ENCODE results near the gene PRR14. TPM values are rescaled to one million over a fixed set of nuclear protein-coding genes. Genes with fewer than 3 reads are reported as not detected.

PRR14 gene
- total RNA-seq, 1 donor, result 20.8 TPM

- H3K9me3 ChIP-seq (ENCODE audit: low read depth, low read length), result no peaks in the 10 kb centered on the region
- peaks cover 44% of the 10 kb centered on the region for H3K4me1 ChIP-seq (ENCODE audit: insufficient read depth, low read length)
- H3K27me3 ChIP-seq (ENCODE audit: insufficient read depth, low read length), result no peaks in the 10 kb centered on the region
- H3K4me3 ChIP-seq (ENCODE audit: low read length), result no peak overlapping the region
Observed at GRCh38 chr16:30662449-30662848, 11.7 kb downstream of the PRR14 start.

GRCh38 chr16:30663038-30663437 lies 12.3 kb downstream of the PRR14 start:
- peaks cover 41% of the 10 kb centered on the region for H3K4me1 ChIP-seq (ENCODE audit: insufficient read depth, low read length)
- no peaks in the 10 kb centered on the region for H3K27me3 ChIP-seq (ENCODE audit: insufficient read depth, low read length)
- H3K9me3 ChIP-seq (ENCODE audit: low read depth, low read length), result no peaks in the 10 kb centered on the region
- no peak overlapping the region for H3K4me3 ChIP-seq (ENCODE audit: low read length)

GRCh38 chr16:30663820-30664219 lies 13.1 kb downstream of the PRR14 start:
- Histone ChIP-seq H3K4me3 (ENCODE audit: low read length) (no peak overlapping the region), H3K27me3 (ENCODE audit: insufficient read depth, low read length) (no peaks in the 10 kb centered on the region), H3K9me3 (ENCODE audit: low read depth, low read length) (no peaks in the 10 kb centered on the region), H3K4me1 (ENCODE audit: insufficient read depth, low read length) (peaks cover 41% of the 10 kb centered on the region)

GRCh38 chr16:30664616-30665109 lies 13.9 kb downstream of the PRR14 start:
- no peaks in the 10 kb centered on the region for H3K27me3 ChIP-seq (ENCODE audit: insufficient read depth, low read length)
- H3K4me1 ChIP-seq (ENCODE audit: insufficient read depth, low read length), result peaks cover 41% of the 10 kb centered on the region
- no peaks in the 10 kb centered on the region for H3K9me3 ChIP-seq (ENCODE audit: low read depth, low read length)
- no peak overlapping the region for H3K4me3 ChIP-seq (ENCODE audit: low read length)

GRCh38 chr16:30665155-30665829 lies 14.5 kb downstream of the PRR14 start:
- Histone ChIP-seq H3K4me1 (ENCODE audit: insufficient read depth, low read length) (peaks cover 35% of the 10 kb centered on the region), H3K9me3 (ENCODE audit: low read depth, low read length) (no peaks in the 10 kb centered on the region), H3K4me3 (ENCODE audit: low read length) (no peak overlapping the region), H3K27me3 (ENCODE audit: insufficient read depth, low read length) (no peaks in the 10 kb centered on the region)

- H3K27me3 ChIP-seq (ENCODE audit: insufficient read depth, low read length), result no peaks in the 10 kb centered on the region
- H3K4me3 ChIP-seq (ENCODE audit: low read length), result no peak overlapping the region
- no peaks in the 10 kb centered on the region for H3K9me3 ChIP-seq (ENCODE audit: low read depth, low read length)
- H3K4me1 ChIP-seq (ENCODE audit: insufficient read depth, low read length), result peaks cover 30% of the 10 kb centered on the region
Observed at GRCh38 chr16:30665830-30666190, 15.1 kb downstream of the PRR14 start.

- no peak overlapping the region for H3K4me3 ChIP-seq (ENCODE audit: low read length)
- H3K27me3 ChIP-seq (ENCODE audit: insufficient read depth, low read length), result no peaks in the 10 kb centered on the region
- peaks cover 21% of the 10 kb centered on the region for H3K4me1 ChIP-seq (ENCODE audit: insufficient read depth, low read length)
- H3K9me3 ChIP-seq (ENCODE audit: low read depth, low read length), result no peaks in the 10 kb centered on the region
Observed at GRCh38 chr16:30666681-30667080, 15.9 kb downstream of the PRR14 start.

GRCh38 chr16:30667361-30667905 lies 16.7 kb downstream of the PRR14 start:
- no peaks in the 10 kb centered on the region for H3K27me3 ChIP-seq (ENCODE audit: insufficient read depth, low read length)

GRCh38 chr16:30668393-30668792 lies 17.6 kb downstream of the PRR14 start:
- Histone ChIP-seq H3K9me3 (ENCODE audit: low read depth, low read length) (no peaks in the 10 kb centered on the region), H3K4me3 (ENCODE audit: low read length) (no peak overlapping the region)

More at GRCh38 chr16:30667361-30667905, 16.7 kb downstream of the PRR14 start:
- Histone ChIP-seq H3K9me3 (ENCODE audit: low read depth, low read length) (no peaks in the 10 kb centered on the region), H3K4me3 (ENCODE audit: low read length) (no peak overlapping the region), H3K4me1 (ENCODE audit: insufficient read depth, low read length) (peaks cover 14% of the 10 kb centered on the region)

GRCh38 chr16:30669026-30669902 lies 18.5 kb downstream of the PRR14 start:
- Histone ChIP-seq H3K4me3 (ENCODE audit: low read length) (no peak overlapping the region), H3K4me1 (ENCODE audit: insufficient read depth, low read length) (no peaks in the 10 kb centered on the region), H3K27me3 (ENCODE audit: insufficient read depth, low read length) (no peaks in the 10 kb centered on the region), H3K9me3 (ENCODE audit: low read depth, low read length) (no peaks in the 10 kb centered on the region)

More at GRCh38 chr16:30668393-30668792, 17.6 kb downstream of the PRR14 start:
- peaks cover 4% of the 10 kb centered on the region for H3K4me1 ChIP-seq (ENCODE audit: insufficient read depth, low read length)
- H3K27me3 ChIP-seq (ENCODE audit: insufficient read depth, low read length), result no peaks in the 10 kb centered on the region

GRCh38 chr16:30669903-30670824 lies 19.4 kb downstream of the PRR14 start:
- Histone ChIP-seq H3K4me3 (ENCODE audit: low read length) (no peak overlapping the region), H3K9me3 (ENCODE audit: low read depth, low read length) (no peaks in the 10 kb centered on the region), H3K27me3 (ENCODE audit: insufficient read depth, low read length) (no peaks in the 10 kb centered on the region), H3K4me1 (ENCODE audit: insufficient read depth, low read length) (no peaks in the 10 kb centered on the region)

- no peaks in the 10 kb centered on the region for H3K27me3 ChIP-seq (ENCODE audit: insufficient read depth, low read length)
- H3K4me3 ChIP-seq (ENCODE audit: low read length), result no peak overlapping the region
- no peaks in the 10 kb centered on the region for H3K9me3 ChIP-seq (ENCODE audit: low read depth, low read length)
- H3K4me1 ChIP-seq (ENCODE audit: insufficient read depth, low read length), result no peaks in the 10 kb centered on the region
Observed at GRCh38 chr16:30675143-30675542, 24.4 kb downstream of the PRR14 start.

GRCh38 chr16:30677931-30678585 lies 27.3 kb downstream of the PRR14 start:
- Histone ChIP-seq H3K27me3 (ENCODE audit: insufficient read depth, low read length) (no peaks in the 10 kb centered on the region), H3K9me3 (ENCODE audit: low read depth, low read length) (no peaks in the 10 kb centered on the region), H3K4me3 (ENCODE audit: low read length) (no peak overlapping the region), H3K4me1 (ENCODE audit: insufficient read depth, low read length) (no peaks in the 10 kb centered on the region)

- H3K4me1 ChIP-seq (ENCODE audit: insufficient read depth, low read length), result no peaks in the 10 kb centered on the region
- H3K9me3 ChIP-seq (ENCODE audit: low read depth, low read length), result no peaks in the 10 kb centered on the region
- no peaks in the 10 kb centered on the region for H3K27me3 ChIP-seq (ENCODE audit: insufficient read depth, low read length)
- H3K4me3 ChIP-seq (ENCODE audit: low read length), result no peak overlapping the region
Observed at GRCh38 chr16:30678586-30678970, 27.8 kb downstream of the PRR14 start.

Measured in mononuclear cell (primary cell).